Upper lobe of right lung (tissue), 1 donor: ENCODE data around the gene CHEK2. TPM values are rescaled to one million over a fixed set of nuclear protein-coding genes. Genes with fewer than 3 reads are reported as not detected.

Experiments
- ATAC-seq: fragments of 200-7000 bp; cut with Tn5 transposase; one replicate; pipeline ENCODE4 v1.9.1; 2020; ENCODE audit warnings: mild to moderate bottlenecking, moderate library complexity
- DNase-seq: peaks from one replicate; pipeline ENCODE4 v3.0.0-alpha.2; 2020
- H3K27ac ChIP-seq: fragments of 200-600 bp; one replicate; pipeline ENCODE4 v1.8.0; 2022
- H3K27me3 ChIP-seq: fragments of 200-600 bp; one replicate; pipeline ENCODE4 v1.8.0; 2022; ENCODE audit warnings: mild to moderate bottlenecking
- H3K36me3 ChIP-seq: fragments of 200-600 bp; one replicate; pipeline ENCODE4 v1.8.0; 2022
- H3K4me1 ChIP-seq: fragments of 200-600 bp; one replicate; pipeline ENCODE4 v1.8.0; 2022
- H3K4me3 ChIP-seq: fragments of 200-600 bp; one replicate; pipeline ENCODE4 v1.8.0; 2022; ENCODE audit warnings: mild to moderate bottlenecking
- H3K9me3 ChIP-seq: fragments of 200-600 bp; one replicate; pipeline ENCODE4 v1.8.0; 2022
- intact Hi-C: fragments of 100-400 bp; cut with DNase I; formaldehyde crosslinking; loops from one replicate; pipeline ENCODE4 v1.11.0; 2022
- total RNA-seq: library from RNA; stranded (reverse); fragmentation: NEBNext Ultra II Directional; extraction: Animal tissue kit (Norgen Biotek cat#: 25700); gene quantifications from one replicate; pipeline ENCODE4 v1.2.1, GENCODE V29; 2021
- TF ChIP-seq, protein P1 (sequence below): fragments of 200-600 bp; IDR thresholded peaks from one replicate; pipeline ENCODE4 v1.8.0; 2022; ENCODE audit warnings: antibody characterized with exemption
- donor health status: DM: no; HTN: yes; CAD: no; lungs with severe emphysema.

Gene CHEK2
- total RNA-seq, 1 donor from 2014 or later = 9.2 TPM

DNA sequence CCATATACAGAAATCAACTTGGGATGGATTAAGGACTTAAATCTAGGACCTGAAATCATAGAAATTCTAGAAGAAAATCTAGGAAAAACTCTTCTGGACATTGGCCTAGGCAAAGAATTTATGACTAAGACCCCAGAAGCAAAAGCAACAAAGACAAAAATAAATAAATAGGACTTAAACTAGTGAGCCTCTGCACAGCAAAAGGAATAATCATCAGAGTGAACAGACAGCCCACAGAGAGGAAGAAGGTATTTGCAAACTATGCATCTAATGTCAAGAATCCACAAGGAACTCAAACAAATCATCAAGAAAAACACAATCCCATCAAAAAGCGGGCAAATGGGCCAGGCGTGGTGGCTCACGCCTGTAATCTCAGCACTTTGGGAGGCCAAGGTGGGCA lies 94.4 kb downstream of the CHEK2 start:
- no peak for ATAC-seq

DNA sequence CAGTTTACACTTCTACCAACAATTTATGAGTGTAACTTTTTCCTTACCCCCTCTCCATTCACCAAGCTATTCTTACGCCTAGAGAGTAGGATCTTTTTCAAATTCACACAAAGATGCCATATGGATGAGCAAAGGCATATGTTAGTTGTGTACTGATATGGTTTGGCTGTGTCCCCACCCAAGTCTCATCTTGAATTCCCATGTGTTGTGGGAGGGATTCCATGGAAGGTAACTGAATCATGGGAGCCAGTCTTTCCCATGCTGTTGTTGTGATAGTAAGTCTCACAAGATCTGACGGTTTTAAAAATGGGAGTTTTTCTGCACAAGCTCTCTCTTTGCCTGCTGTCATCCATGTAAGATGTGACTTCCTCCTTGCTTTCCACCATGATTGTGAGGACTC lies 102.3 kb downstream of the CHEK2 start:
- no peaks in the 10 kb centered on the region for H3K4me1 ChIP-seq
- intact Hi-C loops = no loop called here

More for the DNA sequence above, 94.4 kb downstream of the CHEK2 start:
- TF ChIP-seq, protein P1, sequence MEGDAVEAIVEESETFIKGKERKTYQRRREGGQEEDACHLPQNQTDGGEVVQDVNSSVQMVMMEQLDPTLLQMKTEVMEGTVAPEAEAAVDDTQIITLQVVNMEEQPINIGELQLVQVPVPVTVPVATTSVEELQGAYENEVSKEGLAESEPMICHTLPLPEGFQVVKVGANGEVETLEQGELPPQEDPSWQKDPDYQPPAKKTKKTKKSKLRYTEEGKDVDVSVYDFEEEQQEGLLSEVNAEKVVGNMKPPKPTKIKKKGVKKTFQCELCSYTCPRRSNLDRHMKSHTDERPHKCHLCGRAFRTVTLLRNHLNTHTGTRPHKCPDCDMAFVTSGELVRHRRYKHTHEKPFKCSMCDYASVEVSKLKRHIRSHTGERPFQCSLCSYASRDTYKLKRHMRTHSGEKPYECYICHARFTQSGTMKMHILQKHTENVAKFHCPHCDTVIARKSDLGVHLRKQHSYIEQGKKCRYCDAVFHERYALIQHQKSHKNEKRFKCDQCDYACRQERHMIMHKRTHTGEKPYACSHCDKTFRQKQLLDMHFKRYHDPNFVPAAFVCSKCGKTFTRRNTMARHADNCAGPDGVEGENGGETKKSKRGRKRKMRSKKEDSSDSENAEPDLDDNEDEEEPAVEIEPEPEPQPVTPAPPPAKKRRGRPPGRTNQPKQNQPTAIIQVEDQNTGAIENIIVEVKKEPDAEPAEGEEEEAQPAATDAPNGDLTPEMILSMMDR = no peak
- intact Hi-C loops = no loop called here
- Histone ChIP-seq H3K27me3 (no peaks in the 10 kb centered on the region), H3K4me3 (no peak overlapping the region), H3K9me3 (no peaks in the 10 kb centered on the region), H3K36me3 (no peaks in the 10 kb centered on the region), H3K27ac (no peak overlapping the region), H3K4me1 (no peaks in the 10 kb centered on the region)
- DNase-seq = no peak

More for the DNA sequence above, 102.3 kb downstream of the CHEK2 start:
- H3K27ac ChIP-seq = no peak overlapping the region
- no peaks in the 10 kb centered on the region for H3K9me3 ChIP-seq
- no peak overlapping the region for H3K4me3 ChIP-seq
- no peak for DNase-seq
- TF ChIP-seq, protein P1 = no peak
- no peaks in the 10 kb centered on the region for H3K27me3 ChIP-seq
- H3K36me3 ChIP-seq = no peaks in the 10 kb centered on the region
- no peak for ATAC-seq

Other genes with a start within 250 kb of the CHEK2 start
- gene TTC28, start 62.0 kb downstream of the CHEK2 start, total RNA-seq = 48.7 TPM
- 12.0 TPM for gene HSCB, start 219 bp upstream of the CHEK2 start, total RNA-seq
- gene CCDC117, start 30.9 kb upstream of the CHEK2 start, total RNA-seq = 19.7 TPM
- 255 TPM for gene XBP1, start 58.7 kb upstream of the CHEK2 start, total RNA-seq
- gene ZNRF3, start 141.8 kb upstream of the CHEK2 start, total RNA-seq = 15.8 TPM